HEK293 (cell line): ENCODE data around the gene NOTCH3.

Experiments
- KLF16 ChIP-seq: fragments of 450-650 bp; formaldehyde crosslinking; IDR thresholded peaks from 2 replicates; pipeline ENCODE4 v1.5.1; 2017; ENCODE audit warnings: missing biosample characterization, missing genetic modification characterization
- OSR2 ChIP-seq: fragments of 450-650 bp; formaldehyde crosslinking; IDR thresholded peaks from 2 replicates; pipeline ENCODE4 v1.5.1; 2016; ENCODE audit warnings: missing biosample characterization, missing genetic modification characterization
- ZNF138 ChIP-seq: fragments of 450-650 bp; formaldehyde crosslinking; IDR thresholded peaks from 2 replicates; pipeline ENCODE4 v1.5.1; 2016; ENCODE audit warnings: missing biosample characterization, missing genetic modification characterization, borderline replicate concordance
- ZNF239 ChIP-seq: fragments of 450-650 bp; formaldehyde crosslinking; IDR thresholded peaks from 2 replicates; pipeline ENCODE4 v1.5.1; 2016; ENCODE audit warnings: missing biosample characterization, missing genetic modification characterization
- ZNF335 ChIP-seq: fragments of 450-650 bp; formaldehyde crosslinking; conservative IDR thresholded peaks from 2 replicates; pipeline ENCODE4 v1.5.1; 2016; ENCODE audit warnings: missing biosample characterization, missing genetic modification characterization
- ZNF433 ChIP-seq: fragments of 450-650 bp; formaldehyde crosslinking; IDR thresholded peaks from 2 replicates; pipeline ENCODE4 v1.5.1; 2016; ENCODE audit warnings: missing biosample characterization, missing genetic modification characterization, low read depth
- TF ChIP-seq, protein P1 (sequence below): fragments of 450-650 bp; formaldehyde crosslinking; IDR thresholded peaks from 2 replicates; pipeline ENCODE4 v1.5.1; 2016; ENCODE audit warnings: missing biosample characterization, missing genetic modification characterization
- TF ChIP-seq, protein P2 (sequence below): sonication (generic); formaldehyde crosslinking; IDR thresholded peaks from 2 replicates; pipeline ENCODE4 v1.8.1; 2022; ENCODE audit warnings: mild to moderate bottlenecking, moderate library complexity, missing genetic modification reagents
- TF ChIP-seq, protein P3 (sequence below): fragments of 450-650 bp; formaldehyde crosslinking; IDR thresholded peaks from 2 replicates; pipeline ENCODE4 v1.5.1; 2016; ENCODE audit warnings: missing biosample characterization, missing genetic modification characterization

DNA sequence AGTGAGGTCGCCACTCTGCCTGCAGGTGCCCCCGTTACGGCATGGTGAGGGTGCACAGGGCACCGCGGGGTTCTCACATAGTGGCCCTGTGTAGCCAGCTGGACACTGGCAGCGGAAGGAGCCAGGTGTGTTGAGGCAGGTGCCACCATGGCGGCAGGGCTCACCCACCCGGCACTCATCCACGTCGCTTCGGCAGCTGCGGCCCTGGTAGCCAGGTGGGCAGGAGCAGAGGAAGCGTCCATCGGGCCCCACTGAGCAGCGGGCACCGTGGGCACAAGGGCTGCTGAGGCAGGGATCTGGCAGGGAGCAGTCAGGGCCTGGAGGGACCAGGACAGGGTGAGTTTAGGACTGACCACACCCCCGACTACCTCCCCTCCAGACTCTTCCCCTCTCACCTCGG, 8.8 kb downstream of the NOTCH3 start:
- TF ChIP-seq, protein P1, sequence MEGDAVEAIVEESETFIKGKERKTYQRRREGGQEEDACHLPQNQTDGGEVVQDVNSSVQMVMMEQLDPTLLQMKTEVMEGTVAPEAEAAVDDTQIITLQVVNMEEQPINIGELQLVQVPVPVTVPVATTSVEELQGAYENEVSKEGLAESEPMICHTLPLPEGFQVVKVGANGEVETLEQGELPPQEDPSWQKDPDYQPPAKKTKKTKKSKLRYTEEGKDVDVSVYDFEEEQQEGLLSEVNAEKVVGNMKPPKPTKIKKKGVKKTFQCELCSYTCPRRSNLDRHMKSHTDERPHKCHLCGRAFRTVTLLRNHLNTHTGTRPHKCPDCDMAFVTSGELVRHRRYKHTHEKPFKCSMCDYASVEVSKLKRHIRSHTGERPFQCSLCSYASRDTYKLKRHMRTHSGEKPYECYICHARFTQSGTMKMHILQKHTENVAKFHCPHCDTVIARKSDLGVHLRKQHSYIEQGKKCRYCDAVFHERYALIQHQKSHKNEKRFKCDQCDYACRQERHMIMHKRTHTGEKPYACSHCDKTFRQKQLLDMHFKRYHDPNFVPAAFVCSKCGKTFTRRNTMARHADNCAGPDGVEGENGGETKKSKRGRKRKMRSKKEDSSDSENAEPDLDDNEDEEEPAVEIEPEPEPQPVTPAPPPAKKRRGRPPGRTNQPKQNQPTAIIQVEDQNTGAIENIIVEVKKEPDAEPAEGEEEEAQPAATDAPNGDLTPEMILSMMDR (tag by site-specific recombination), result no peak
- TF ChIP-seq ZNF138 (no peak), ZNF433 (tag by site-specific recombination) (no peak), OSR2 (tag by site-specific recombination) (no peak), ZNF335 (tag by site-specific recombination) (no peak), ZNF239 (no peak), KLF16 (tag by site-specific recombination) (no peak)
- TF ChIP-seq, protein P2, sequence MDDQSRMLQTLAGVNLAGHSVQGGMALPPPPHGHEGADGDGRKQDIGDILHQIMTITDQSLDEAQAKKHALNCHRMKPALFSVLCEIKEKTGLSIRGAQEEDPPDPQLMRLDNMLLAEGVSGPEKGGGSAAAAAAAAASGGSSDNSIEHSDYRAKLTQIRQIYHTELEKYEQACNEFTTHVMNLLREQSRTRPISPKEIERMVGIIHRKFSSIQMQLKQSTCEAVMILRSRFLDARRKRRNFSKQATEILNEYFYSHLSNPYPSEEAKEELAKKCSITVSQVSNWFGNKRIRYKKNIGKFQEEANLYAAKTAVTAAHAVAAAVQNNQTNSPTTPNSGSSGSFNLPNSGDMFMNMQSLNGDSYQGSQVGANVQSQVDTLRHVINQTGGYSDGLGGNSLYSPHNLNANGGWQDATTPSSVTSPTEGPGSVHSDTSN, result no peak
- TF ChIP-seq, protein P3, sequence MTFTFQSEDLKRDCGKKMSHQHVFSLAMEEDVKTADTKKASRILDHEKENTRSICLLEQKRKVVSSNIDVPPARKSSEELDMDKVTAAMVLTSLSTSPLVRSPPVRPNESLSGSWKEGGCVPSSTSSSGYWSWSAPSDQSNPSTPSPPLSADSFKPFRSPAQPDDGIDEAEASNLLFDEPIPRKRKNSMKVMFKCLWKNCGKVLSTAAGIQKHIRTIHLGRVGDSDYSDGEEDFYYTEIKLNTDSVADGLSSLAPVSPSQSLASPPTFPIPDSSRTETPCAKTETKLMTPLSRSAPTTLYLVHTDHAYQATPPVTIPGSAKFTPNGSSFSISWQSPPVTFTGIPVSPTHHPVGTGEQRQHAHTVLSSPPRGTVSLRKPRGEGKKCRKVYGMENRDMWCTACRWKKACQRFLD (tag by site-specific recombination), result no peak
